NCI-H2227 (cell line): Measurements from ENCODE around the gene SAP30BP.

Experiments used
- DNase-seq: peaks from one replicate; lab custom pipeline; 2025; ENCODE audit not compliant: unreplicated experiment; lab: John Stamatoyannopoulos, UW

The SAP30BP gene

GRCh38 chr17:75684249-75684648 is 17.1 kb downstream of the SAP30BP start:
- no peak for DNase-seq

DNA sequence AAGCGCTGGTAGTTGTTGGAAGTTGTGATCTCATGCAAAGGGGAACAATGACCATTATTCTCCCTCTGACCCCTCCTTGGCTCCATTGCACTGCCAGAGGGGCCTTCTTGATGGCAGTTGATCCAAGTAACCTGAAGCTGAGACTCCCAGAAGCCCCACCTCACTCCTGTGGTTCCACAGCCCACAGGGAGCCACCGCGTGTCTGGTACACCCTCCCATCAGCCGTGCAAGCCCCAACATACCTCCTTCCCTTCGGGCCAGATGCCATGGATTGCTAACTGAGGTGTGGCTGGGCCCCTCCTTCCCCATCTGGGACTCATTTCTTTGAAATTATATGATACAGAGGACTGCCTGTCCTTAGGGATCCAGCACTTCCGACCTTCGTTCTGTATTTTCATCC is 17.8 kb downstream of the SAP30BP start:
- no peak for DNase-seq

DNA sequence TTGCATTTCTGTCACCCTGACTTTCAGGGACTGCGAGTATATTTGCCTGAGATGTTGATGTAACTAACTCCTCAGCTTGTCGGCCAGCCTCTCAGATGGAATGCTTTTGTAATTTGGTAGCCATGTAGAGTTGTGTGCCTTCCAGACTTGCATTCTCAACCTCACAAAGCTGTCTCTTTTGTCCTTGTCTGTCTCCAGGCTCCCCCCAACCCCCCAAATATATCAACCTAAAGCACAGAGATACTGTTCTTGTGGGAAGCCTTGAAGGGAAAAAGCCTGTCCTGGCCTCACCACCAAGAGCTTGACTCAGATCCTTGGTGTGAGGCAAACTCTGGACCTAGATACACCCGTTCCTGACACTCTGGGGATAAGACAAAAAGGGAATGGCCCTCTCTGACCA is 18.4 kb downstream of the SAP30BP start:
- DNase-seq = no peak

DNA sequence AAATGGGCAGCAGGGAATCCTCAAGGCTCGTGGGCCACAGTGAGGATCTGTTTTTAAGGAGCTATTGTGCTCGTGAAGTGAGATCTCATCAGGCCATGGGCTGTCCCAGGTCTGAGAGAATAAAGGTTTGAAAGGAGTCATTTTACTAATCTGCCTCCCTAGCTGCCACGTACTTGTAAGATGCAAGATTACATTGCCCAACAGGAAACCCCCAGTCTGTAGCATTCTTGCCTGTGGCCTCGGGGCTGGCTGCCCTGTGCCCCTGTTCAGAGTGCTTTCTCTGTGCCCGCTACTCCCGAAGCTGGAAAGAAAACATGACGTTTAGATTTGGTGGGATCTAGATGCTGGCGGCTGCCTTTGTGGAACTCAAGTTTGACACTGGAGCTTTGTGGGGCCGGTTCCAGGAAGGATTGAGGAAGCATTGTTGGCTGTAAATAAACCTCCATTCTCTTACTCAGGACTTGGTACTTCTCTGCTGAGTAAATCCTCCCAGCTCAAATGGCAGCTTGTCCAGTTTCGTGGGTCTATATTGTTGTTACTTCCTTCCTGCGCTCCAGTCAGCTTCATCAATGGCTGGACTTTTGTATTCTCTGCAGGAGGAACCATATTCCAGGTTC is 21.2 kb downstream of the SAP30BP start:
- no peak for DNase-seq

- DNase-seq = no peak
Observed at GRCh38 chr17:75689441-75689873, 22.3 kb downstream of the SAP30BP start.

DNA sequence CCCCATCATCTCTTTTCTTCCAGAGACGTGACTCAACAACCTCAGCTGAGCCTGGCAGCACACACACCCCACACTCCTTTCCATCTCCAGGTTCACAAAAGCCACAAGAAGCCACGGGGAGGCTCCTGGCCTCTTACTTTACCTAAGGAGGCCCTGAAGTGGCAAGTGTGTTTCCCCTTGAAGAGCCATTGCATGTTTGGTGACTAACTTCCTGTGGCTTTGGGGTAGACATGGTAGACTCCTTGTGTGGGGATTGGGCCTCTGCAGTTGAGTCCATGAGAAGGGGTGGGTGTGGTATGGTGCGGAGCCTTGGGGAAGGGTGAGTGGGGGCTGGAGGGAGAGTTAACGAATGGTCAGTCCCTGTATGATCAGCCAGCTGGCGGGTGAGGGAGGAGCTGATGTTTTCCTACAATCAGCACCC is 24.2 kb downstream of the SAP30BP start:
- DNase-seq = no peak

GRCh38 chr17:75691801-75692626 is 24.9 kb downstream of the SAP30BP start:
- peak; percentile 14 for DNase-seq

GRCh38 chr17:75692976-75693375 is 25.8 kb downstream of the SAP30BP start:
- DNase-seq = no peak

GRCh38 chr17:75693500-75694481 is 26.7 kb downstream of the SAP30BP start:
- DNase-seq = peak; percentile 25

GRCh38 chr17:75694536-75694935 is 27.4 kb downstream of the SAP30BP start:
- no peak for DNase-seq

DNA sequence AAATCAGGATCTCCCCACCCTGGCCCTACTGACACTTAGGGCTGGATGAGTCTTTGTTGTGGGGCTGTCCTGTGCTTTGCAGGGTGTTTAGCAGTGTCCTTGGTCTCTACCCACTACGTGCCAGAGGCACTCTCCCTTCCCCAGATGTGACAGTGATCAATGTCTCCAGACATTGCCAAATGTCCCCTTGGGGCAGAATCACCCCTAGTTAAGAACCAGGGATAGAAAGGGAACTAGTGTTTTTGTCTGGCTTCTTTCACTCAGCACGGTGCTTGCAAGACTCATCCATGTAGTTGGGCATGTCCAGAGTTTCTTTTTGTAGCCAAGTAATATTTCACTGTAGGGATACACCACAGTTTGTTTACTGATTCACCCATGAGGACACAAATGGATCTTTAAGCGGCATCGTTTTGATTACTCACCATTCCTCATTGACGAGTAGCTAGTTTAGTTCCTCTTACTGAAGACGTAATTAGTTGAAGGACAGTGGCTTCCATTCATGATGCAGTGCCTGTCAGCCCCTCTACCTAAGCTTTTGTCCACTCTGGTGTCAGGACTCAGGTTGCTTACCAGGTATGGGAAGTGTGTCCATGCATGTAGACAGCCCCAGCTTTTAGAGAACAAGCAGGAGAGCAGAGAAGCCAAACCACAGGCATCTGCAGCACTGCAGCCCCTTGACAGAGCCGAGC is 28.1 kb downstream of the SAP30BP start:
- no peak for DNase-seq

DNA sequence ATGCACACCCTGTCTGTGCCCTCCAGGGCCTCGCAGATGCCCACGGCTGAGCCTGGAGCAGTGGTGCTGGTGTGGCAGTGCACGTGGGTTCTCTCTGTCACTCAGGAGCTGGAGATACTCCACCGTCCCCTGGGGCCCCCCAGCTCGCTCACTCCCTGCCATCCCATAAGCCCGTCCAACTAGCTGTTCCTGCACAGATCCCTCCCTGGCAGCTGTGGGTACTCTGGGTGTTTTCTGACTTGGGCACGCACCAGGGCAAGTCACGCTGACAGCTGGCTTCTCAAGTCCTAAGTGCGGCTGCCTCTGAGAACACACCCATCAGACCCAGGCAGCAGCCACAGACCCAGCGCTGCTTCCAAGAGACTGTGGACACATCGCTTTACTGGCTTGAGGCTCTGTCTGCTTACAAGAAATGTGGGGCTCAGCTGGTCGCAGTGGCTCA is 28.7 kb downstream of the SAP30BP start:
- DNase-seq = no peak

GRCh38 chr17:75697651-75698291 is 30.6 kb downstream of the SAP30BP start:
- no peak for DNase-seq

GRCh38 chr17:75698659-75699058 is 31.5 kb downstream of the SAP30BP start:
- no peak for DNase-seq

- no peak for DNase-seq
Observed at GRCh38 chr17:75701288-75701687, 34.1 kb downstream of the SAP30BP start.

DNA sequence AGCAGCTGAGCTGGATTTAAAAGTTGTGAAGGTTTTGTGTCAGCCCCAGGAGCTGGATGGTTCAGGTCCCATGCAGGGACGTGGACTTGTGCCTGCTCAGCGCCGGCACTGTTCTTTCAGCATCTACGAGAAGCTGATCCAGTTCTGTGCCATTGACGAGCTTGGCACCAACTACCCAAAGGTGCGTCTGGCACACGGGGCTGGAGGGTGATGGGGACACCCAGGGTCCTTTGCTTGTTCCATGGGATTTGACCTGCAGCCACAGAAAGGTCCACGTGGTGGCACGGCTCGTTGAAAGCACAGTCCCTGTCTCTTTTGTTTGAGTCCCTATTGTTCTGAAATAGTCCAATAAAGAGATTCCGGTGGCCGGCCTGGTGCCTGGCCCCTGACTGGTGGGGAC is 36.1 kb downstream of the SAP30BP start:
- no peak for DNase-seq

DNA sequence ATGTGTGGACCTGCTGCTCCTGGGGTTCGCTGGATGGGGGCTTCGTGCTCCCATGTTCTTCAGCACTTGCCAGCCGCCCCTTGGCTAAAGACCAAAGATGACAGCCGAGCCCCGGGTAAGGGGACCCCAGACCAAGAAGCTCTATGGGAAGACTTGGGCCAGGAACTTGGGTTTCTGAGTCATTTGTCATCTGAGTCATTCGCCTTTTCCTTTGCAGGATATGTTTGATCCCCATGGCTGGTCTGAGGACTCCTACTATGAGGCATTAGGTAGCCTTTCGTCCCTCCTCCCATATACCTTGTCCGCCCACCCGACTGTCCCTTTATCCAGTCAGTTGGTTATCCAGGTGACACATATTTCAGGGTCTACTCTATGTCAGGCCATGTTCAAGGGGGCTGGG is 36.5 kb downstream of the SAP30BP start:
- no peak for DNase-seq

GRCh38 chr17:75704963-75705875 is 38.1 kb downstream of the SAP30BP start:
- no peak for DNase-seq

DNA sequence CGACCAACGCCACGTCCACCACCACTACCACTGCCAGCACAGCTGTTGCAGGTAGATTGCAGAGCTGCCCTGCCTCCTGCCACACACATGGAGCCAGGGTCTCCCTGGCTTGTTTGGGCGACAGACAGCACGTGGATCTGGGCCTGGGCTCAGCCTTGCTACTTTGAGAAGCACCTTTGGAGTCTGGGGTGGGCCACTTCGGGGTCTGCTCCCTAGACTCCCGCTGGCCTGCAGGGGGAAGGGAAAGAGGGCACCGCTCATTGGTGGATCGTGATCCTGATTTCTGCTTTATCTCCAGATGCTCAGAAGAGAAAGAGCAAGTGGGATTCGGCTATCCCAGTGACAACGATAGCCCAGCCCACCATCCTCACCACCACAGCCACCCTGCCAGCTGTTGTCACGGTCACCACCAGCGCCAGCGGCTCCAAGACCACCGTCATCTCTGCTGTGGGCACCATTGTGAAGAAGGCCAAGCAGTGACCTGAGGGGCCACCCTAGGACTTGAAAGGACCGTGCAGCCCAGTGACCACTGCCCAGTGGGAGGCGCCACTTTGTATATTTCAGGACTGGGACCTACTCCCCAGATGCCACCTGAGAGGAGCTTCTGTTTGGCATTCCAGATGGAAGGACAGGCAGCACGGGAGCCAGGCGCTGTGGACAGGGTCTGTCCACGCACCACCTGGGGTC is 39.0 kb downstream of the SAP30BP start:
- no peak for DNase-seq
